ENCODE measurements around the gene TMEM170A.

The TMEM170A gene

DNA sequence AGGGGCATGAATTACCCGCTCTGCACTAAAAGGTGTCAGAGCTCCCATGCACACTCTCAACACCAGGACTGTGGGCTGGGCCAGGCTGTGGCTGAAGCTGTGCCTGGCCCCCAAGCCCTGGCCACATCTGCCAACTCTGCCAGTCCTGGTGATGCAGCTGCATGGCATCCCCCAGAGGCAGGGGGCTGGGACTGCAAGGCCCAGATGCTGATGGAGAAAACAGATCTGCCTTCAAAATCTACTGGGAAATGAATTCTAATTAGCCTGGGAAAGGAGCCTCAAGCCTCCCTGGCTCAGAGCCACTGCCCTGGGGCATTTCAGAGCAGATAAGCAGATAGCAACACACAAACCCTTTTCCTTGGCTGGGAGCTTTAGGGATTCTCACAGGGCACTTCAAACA lies 27.4 kb upstream of the TMEM170A start:
- TF ChIP-seq, protein P1, sequence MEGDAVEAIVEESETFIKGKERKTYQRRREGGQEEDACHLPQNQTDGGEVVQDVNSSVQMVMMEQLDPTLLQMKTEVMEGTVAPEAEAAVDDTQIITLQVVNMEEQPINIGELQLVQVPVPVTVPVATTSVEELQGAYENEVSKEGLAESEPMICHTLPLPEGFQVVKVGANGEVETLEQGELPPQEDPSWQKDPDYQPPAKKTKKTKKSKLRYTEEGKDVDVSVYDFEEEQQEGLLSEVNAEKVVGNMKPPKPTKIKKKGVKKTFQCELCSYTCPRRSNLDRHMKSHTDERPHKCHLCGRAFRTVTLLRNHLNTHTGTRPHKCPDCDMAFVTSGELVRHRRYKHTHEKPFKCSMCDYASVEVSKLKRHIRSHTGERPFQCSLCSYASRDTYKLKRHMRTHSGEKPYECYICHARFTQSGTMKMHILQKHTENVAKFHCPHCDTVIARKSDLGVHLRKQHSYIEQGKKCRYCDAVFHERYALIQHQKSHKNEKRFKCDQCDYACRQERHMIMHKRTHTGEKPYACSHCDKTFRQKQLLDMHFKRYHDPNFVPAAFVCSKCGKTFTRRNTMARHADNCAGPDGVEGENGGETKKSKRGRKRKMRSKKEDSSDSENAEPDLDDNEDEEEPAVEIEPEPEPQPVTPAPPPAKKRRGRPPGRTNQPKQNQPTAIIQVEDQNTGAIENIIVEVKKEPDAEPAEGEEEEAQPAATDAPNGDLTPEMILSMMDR (IDR thresholded peaks at IDR 0.05; ENCODE audit: low read depth, low read length), result 0 out of 2 replicates have a peak, but pooled peaks have one; percentile 26
- no peaks in the 10 kb centered on the region for H3K9me3 ChIP-seq (ENCODE audit: severe bottlenecking)
- H3K27ac ChIP-seq, result no peak overlapping the region
- no peaks in the 10 kb centered on the region for H3K27me3 ChIP-seq (ENCODE audit: insufficient read depth, low read depth, severe bottlenecking)
- no peak for DNase-seq
- no peaks in the 10 kb centered on the region for H3K36me3 ChIP-seq
- no peak overlapping the region for H3K4me3 ChIP-seq (ENCODE audit: low read depth, low read length)

DNA sequence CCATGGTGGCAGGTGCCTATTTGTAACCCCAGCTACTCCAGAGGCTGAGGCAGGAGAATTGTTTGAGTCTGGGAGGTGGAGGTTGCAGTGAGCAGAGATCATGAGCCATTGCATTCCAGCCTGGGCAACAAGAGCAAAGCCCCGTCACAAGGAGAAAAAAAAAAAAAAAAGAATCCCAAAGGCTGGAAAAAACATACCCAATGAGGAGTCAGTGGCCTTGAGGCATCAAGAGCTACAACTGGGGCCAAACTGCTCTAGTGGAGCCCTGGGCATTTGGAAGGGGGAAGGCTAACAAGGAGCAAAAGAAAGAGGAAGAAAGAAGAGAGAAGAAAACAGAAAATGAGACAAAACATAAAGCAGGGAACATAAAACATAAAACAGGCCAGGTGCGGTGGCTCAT lies 23.8 kb upstream of the TMEM170A start:
- Histone ChIP-seq H3K4me3 (ENCODE audit: low read depth, low read length) (no peak overlapping the region), H3K27me3 (ENCODE audit: insufficient read depth, low read depth, severe bottlenecking) (no peaks in the 10 kb centered on the region), H3K36me3 (no peaks in the 10 kb centered on the region), H3K27ac (no peak overlapping the region), H3K9me3 (ENCODE audit: severe bottlenecking) (no peaks in the 10 kb centered on the region)
- DNase-seq, result no peak
- TF ChIP-seq, protein P1 (IDR thresholded peaks at IDR 0.05; ENCODE audit: low read depth, low read length), result no peak

DNA sequence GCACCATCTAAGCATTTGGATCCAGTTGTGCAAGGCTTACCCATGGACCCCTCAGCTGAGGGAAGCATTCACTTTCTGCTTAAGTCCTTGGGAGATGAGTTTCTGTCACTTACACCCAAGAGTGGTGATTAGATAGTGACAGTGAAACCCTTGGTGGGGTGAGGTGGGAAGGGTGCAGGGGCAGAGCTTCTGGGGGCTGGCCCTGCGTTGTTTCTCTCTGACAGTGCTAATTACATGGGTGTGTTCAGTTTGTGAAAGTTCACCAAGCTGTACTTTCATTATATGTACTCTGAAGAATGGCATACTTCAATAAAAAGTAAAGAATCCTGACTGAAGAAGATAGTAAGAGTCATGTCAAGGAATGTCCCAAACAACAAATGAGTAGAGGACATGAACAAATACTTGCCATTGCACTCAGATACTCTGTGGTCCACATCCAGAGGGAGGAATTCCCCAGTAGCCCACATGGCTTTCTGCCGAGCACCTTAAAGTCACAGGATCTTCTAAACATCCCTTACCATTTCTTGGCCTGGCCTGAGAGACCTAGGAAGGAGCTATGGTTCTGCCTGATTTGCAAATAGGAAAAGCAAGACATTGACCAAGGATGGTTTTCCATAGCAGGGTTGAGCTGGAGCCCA lies 22.3 kb upstream of the TMEM170A start:
- TF ChIP-seq, protein P1 (IDR thresholded peaks at IDR 0.05; ENCODE audit: low read depth, low read length), result no peak
- H3K36me3 ChIP-seq, result no peaks in the 10 kb centered on the region

DNA sequence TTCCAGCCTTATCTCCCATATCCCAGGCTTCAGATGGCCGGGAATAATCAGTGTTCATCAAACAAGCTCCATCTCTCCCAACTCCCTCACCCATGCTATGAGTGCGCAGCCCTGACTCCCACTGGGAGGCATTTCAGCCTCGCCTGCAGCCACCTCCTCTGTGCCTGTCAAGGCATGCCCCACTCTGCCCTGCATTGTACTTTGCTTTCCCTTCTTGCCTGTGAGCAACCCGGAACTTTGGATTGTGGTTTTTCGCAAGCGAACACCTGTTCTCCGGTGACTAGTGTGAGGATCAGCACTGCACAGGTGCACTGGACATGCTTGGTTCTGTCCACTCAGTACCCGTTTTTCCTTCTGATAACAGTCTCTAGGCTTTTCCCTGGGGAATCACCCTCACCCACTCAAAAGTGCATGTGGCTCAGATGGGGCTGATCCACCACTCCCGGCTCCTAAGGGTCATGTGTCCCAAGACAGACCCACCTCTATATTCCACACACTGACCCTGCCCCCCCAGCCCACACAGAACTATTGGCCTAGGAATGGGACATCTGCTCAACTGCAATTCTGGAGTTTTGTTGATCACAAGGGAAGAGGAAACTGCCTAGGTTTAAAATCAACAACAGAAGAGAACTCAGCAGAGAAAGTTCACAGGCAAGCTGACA lies 21.7 kb upstream of the TMEM170A start:
- no peak overlapping the region for H3K27ac ChIP-seq

More for the DNA sequence above, 22.3 kb upstream of the TMEM170A start:
- no peak for DNase-seq
- Histone ChIP-seq H3K4me3 (ENCODE audit: low read depth, low read length) (no peak overlapping the region), H3K27ac (no peak overlapping the region), H3K27me3 (ENCODE audit: insufficient read depth, low read depth, severe bottlenecking) (no peaks in the 10 kb centered on the region), H3K9me3 (ENCODE audit: severe bottlenecking) (no peaks in the 10 kb centered on the region)

DNA sequence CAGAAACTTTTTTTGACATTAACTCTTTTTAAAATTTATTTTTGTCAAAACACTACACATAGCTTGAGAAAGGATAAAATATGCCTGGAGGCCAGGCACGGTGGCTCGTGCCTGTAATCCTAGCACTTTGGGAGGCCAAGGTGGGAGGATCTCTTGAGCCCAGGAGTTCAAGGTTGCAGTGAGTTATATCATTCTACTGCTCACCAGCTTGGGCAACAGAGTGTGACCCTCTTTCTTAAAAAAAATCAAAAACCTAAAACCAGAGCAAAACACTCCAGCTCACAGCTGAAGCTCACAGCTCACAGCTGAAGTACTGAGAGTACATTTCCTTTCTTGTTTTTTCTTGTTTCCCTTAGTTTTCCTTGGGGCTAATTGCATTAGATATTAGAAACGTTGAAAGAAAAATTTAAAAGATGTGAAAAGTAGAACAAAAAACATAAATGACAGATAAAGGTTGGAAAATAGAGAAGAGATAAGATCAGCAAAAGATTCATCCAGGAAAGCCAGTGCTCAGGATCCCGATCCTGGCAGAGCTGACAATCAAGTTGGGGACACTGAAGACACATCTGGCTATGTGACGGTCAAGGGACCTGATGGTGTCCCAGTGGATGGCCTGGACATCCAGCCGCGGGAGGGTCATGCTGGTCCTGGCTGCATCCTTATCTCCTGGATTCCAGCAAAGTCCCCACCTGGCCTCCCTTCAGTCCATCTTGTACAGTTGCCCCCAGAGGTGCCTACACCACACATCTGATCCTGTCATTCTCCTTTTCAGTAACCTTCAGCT lies 20.9 kb upstream of the TMEM170A start:
- no peak for DNase-seq
- Histone ChIP-seq H3K9me3 (ENCODE audit: severe bottlenecking) (no peaks in the 10 kb centered on the region), H3K27me3 (ENCODE audit: insufficient read depth, low read depth, severe bottlenecking) (no peaks in the 10 kb centered on the region), H3K36me3 (no peaks in the 10 kb centered on the region), H3K4me3 (ENCODE audit: low read depth, low read length) (no peak overlapping the region), H3K27ac (no peak overlapping the region)
- TF ChIP-seq, protein P1 (IDR thresholded peaks at IDR 0.05; ENCODE audit: low read depth, low read length), result no peak

More for the DNA sequence above, 21.7 kb upstream of the TMEM170A start:
- Histone ChIP-seq H3K27me3 (ENCODE audit: insufficient read depth, low read depth, severe bottlenecking) (no peaks in the 10 kb centered on the region), H3K4me3 (ENCODE audit: low read depth, low read length) (no peak overlapping the region), H3K9me3 (ENCODE audit: severe bottlenecking) (no peaks in the 10 kb centered on the region), H3K36me3 (no peaks in the 10 kb centered on the region)
- TF ChIP-seq, protein P1 (IDR thresholded peaks at IDR 0.05; ENCODE audit: low read depth, low read length), result no peak
- DNase-seq, result no peak
